H1 (cell line): ENCODE data around the gene TMPO. TPM values are rescaled to one million over a fixed set of nuclear protein-coding genes. Genes with fewer than 3 reads are reported as not detected.

Source experiments
- ATF2 ChIP-seq: IDR thresholded peaks from 2 replicates; pipeline ENCODE4 v1.6.1; 2012; ENCODE audit warnings: low read length, inconsistent platforms
- CEBPB ChIP-seq: IDR thresholded peaks from 2 replicates; pipeline ENCODE4 v1.6.1; 2012; ENCODE audit warnings: low read depth, low read length
- KDM4A ChIP-seq: IDR thresholded peaks from one replicate; pipeline ENCODE4 v1.7.1; 2012; ENCODE audit warnings: low read depth, mild to moderate bottlenecking, moderate library complexity, low read length, inconsistent platforms; ENCODE audit not compliant: severe bottlenecking
- POLR2A ChIP-seq, 2 experiments: IDR thresholded peaks; 1 replicate in 1 of 2; 2 replicates in 1 of 2; pipeline ENCODE4 v1.6.1; 2011; ENCODE audit warnings: low read depth in 2 of 2, low read length in 2 of 2, mild to moderate bottlenecking in 2 of 2; ENCODE audit errors: control extremely low read depth in 1 of 2
- polyA plus RNA-seq, 7 experiments: library from polyadenylated mRNA; depleted of rRNA in 3 of 7; stranded (reverse) in 5 of 7; unstranded in 2 of 7; fragments of >200 nt in 5 of 7; fragments of 200-250 nt in 2 of 7; gene quantifications; 1 replicate in 5 of 7; 2 replicates in 1 of 7; 4 replicates in 1 of 7; pipeline versions ENCODE4 v1.2.1 to v1.2.3, GENCODE V29; 2011 to 2013; ENCODE audit warnings: missing spikeins in 2 of 7, mixed read lengths in 2 of 7
- total RNA-seq: library from RNA; stranded (reverse); fragmentation: NEBNext Ultra II Directional; extraction: Animal tissue kit (Norgen Biotek cat#: 25700); gene quantifications from 2 replicates; pipeline ENCODE4 v1.2.1, GENCODE V29; 2021

TMPO gene
- total and polyA plus RNA-seq, 2 of the 8 experiments (the other 6 are each of a cell fraction or from before 2014, with no cell fraction given): 43.9 to 195 TPM

- TF ChIP-seq POLR2A (IDR thresholded peaks at IDR 0.05; ENCODE audit: control extremely low read depth in 1 of 2, low read depth in 2 of 2, low read length in 2 of 2) (no peak), CEBPB (no peak), KDM4A (no peak), ATF2 (no peak)
These were observed 71.7 kb downstream of the TMPO start (continued) for GRCh38 chr12:98587084-98587483.
